Measurements from ENCODE around the gene CLIP4.
A peak's percentile ranks its signal among the peaks of the same experiment; 100 is the strongest.
"Not testable (repeated sequence)": the region's sequence is repeated elsewhere in the genome, so short reads cannot be mapped to it uniquely, and the experiment has no call there.

CLIP4 gene

GRCh38 chr2:29114946-29115609, at the start of gene CLIP4:
Gene CLIP4 (plus strand): TSS chr2:29115415. CDS start chr2:29121389, 5,974 bp downstream.
- peak; percentile 61 for DNase-seq (ENCODE audit: low read depth)

- peak; percentile 73 for DNase-seq (ENCODE audit: low read depth)
These were observed 48.8 kb upstream of the CLIP4 start for GRCh38 chr2:29066271-29066860.

- DNase-seq (ENCODE audit: low read depth) = no peak
These were observed 48.1 kb upstream of the CLIP4 start for GRCh38 chr2:29066997-29067605.

- no peak for DNase-seq (ENCODE audit: low read depth)
These were observed 46.7 kb upstream of the CLIP4 start for GRCh38 chr2:29068513-29068912.

- DNase-seq (ENCODE audit: low read depth) = no peak
These were observed 44.7 kb upstream of the CLIP4 start for GRCh38 chr2:29070526-29070925.

GRCh38 chr2:29071032-29071975, 43.9 kb upstream of the CLIP4 start:
- DNase-seq (ENCODE audit: low read depth) = no peak

GRCh38 chr2:29072251-29072650, 43.0 kb upstream of the CLIP4 start:
- DNase-seq (ENCODE audit: low read depth) = no peak

GRCh38 chr2:29072971-29073725, 42.1 kb upstream of the CLIP4 start:
- no peak for DNase-seq (ENCODE audit: low read depth)

- no peak for DNase-seq (ENCODE audit: low read depth)
These were observed 41.3 kb upstream of the CLIP4 start for GRCh38 chr2:29073933-29074332.

GRCh38 chr2:29074411-29074810, 40.8 kb upstream of the CLIP4 start, which contains the start of gene PCARE:
Gene PCARE (minus strand): TSS chr2:29074523. CDS start chr2:29074261, 262 bp downstream.
- DNase-seq (ENCODE audit: low read depth) = no peak

- DNase-seq (ENCODE audit: low read depth) = peak; percentile 79
These were observed 39.1 kb upstream of the CLIP4 start for GRCh38 chr2:29075894-29076705.

- no peak for DNase-seq (ENCODE audit: low read depth)
These were observed 35.3 kb upstream of the CLIP4 start for GRCh38 chr2:29079887-29080286.

GRCh38 chr2:29080886-29081743, 34.1 kb upstream of the CLIP4 start:
- peak; percentile 68 for DNase-seq (ENCODE audit: low read depth)

- DNase-seq (ENCODE audit: low read depth) = no peak
These were observed 32.3 kb upstream of the CLIP4 start for GRCh38 chr2:29082804-29083495.

GRCh38 chr2:29084554-29084953, 30.7 kb upstream of the CLIP4 start:
- no peak for DNase-seq (ENCODE audit: low read depth)

GRCh38 chr2:29090311-29090710, 24.9 kb upstream of the CLIP4 start:
- DNase-seq (ENCODE audit: low read depth) = not testable (repeated sequence)

GRCh38 chr2:29096969-29097368, 18.2 kb upstream of the CLIP4 start:
- DNase-seq (ENCODE audit: low read depth) = no peak

GRCh38 chr2:29097569-29097968, 17.6 kb upstream of the CLIP4 start:
- no peak for DNase-seq (ENCODE audit: low read depth)

- DNase-seq (ENCODE audit: low read depth) = no peak
These were observed 14.7 kb upstream of the CLIP4 start for GRCh38 chr2:29100564-29100963.
